IPS DF 6.9 (cell line): ENCODE data around the gene TRIP12.
"Not testable (repeated sequence)": the region's sequence is repeated elsewhere in the genome, so short reads cannot be mapped to it uniquely, and the experiment has no call there.

Experiments used
- DNase-seq: peaks from one replicate; pipeline ENCODE4 v3.0.0-alpha.2; 2013; ENCODE audit warnings: low read depth, low spot score
- H3K27ac ChIP-seq: one replicate; pipeline ENCODE4 v1.5.1; 2013; ENCODE audit warnings: low read length, control low read depth
- H3K27me3 ChIP-seq: 2 replicates; pipeline ENCODE4 v1.6.1; 2013; ENCODE audit warnings: mild to moderate bottlenecking, low read length; ENCODE audit not compliant: control insufficient read depth, insufficient read depth
- H3K36me3 ChIP-seq: 2 replicates; pipeline ENCODE4 v1.6.1; 2013; ENCODE audit warnings: low read length; ENCODE audit not compliant: control insufficient read depth, insufficient read depth
- H3K4me1 ChIP-seq: 2 replicates; pipeline ENCODE4 v1.6.1; 2013; ENCODE audit warnings: low read length; ENCODE audit not compliant: control insufficient read depth, insufficient read depth
- H3K4me3 ChIP-seq: 2 replicates; pipeline ENCODE4 v1.5.1; 2013; ENCODE audit warnings: mild to moderate bottlenecking, low read length
- H3K9me3 ChIP-seq: 2 replicates; pipeline ENCODE4 v1.6.1; 2013; ENCODE audit warnings: low read length, inconsistent platforms; ENCODE audit not compliant: control insufficient read depth, insufficient read depth
- WGBS: extraction: QIAGEN DNeasy Blood & Tissue Kit; methylation state at CpG from one replicate; pipeline ENCODE4 v1.1.7; 2013; ENCODE audit warnings: mixed read lengths, missing lambda C conversion rate; ENCODE audit not compliant: insufficient read length, insufficient coverage; 5-methylcytosine and 5-hydroxymethylcytosine counted together

TRIP12 gene

DNA sequence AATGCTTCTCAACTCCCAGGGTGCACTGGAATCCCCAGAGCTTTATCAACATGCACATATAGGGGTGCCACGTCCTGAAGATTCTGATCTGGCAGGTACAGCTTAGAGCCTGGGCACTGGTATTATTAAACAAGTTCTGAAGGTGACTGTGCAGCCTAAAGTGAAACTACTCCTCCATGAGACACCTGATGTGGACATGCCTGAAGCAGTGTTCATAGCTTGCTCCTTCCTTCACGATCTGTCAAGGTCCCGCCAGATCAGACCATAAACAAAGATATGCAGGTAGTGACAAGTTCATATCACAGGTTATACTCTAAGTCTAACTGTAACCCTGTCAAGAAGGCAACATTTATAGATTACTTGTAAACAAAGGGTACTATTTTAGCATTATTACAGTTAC, 142.2 kb downstream of the TRIP12 start:
- no CpG with 5 or more reads among the region's 3 CpGs for WGBS
- Histone ChIP-seq H3K4me1 (peaks cover 3% of the 10 kb centered on the region; the same call in 1 of the 2 replicates), H3K27ac (no peak overlapping the region), H3K4me3 (no peak overlapping the region), H3K36me3 (no peaks in the 10 kb centered on the region), H3K27me3 (no peaks in the 10 kb centered on the region; the same call in 1 of the 2 replicates), H3K9me3 (no peaks in the 10 kb centered on the region)
- no peak for DNase-seq

- H3K4me1 ChIP-seq = peaks cover 9% of the 10 kb centered on the region
- DNase-seq = no peak
- no peaks in the 10 kb centered on the region; the same call in 1 of the 2 replicates for H3K27me3 ChIP-seq
- no CpG with 5 or more reads among the region's 3 CpGs for WGBS
- H3K4me3 ChIP-seq = no peak overlapping the region
- H3K9me3 ChIP-seq = no peaks in the 10 kb centered on the region
- H3K27ac ChIP-seq = no peak overlapping the region
- H3K36me3 ChIP-seq = no peaks in the 10 kb centered on the region
These were observed 144.1 kb downstream of the TRIP12 start for GRCh38 chr2:229777716-229778115.

DNA sequence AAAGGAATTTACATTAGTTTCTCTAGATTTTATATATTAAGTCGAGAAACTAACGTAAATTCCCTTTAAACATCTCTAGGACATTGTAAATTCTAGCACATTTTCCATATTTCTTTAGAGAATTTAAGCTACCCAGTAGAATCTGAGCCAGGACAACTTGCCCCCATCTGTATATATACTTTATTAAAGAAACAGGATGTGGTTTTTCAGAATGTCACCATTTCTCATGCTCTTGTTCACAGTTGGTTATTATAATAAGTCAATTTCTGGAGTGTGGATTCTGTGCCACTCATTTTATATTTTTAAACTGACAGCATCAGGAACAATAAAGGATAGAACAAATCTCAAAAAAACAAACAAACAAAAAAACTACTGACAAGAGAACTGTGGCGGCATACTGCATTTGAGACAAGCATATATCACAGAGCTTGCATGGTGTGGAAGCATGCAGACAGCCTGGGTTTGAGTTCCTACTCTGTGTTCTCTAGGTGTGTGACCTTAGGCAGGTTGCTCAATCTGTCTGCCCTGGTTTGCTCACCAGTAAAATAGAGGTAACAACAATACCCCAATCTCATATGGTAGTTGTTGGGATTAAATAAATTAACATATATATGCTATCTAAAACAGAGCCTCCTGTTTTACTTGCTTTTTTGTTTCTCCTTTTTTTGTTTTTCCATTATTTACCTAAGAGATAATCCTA, 146.0 kb downstream of the TRIP12 start:
- Histone ChIP-seq H3K4me3 (no peak overlapping the region), H3K27me3 (no peaks in the 10 kb centered on the region; the same call in 1 of the 2 replicates), H3K9me3 (no peaks in the 10 kb centered on the region), H3K27ac (no peak overlapping the region), H3K4me1 (peaks cover 5% of the 10 kb centered on the region), H3K36me3 (peaks cover 4% of the 10 kb centered on the region; the same call in 1 of the 2 replicates)
- WGBS = no CpG with 5 or more reads among the region's 3 CpGs
- DNase-seq = no peak

GRCh38 chr2:229774237-229774636, 147.6 kb downstream of the TRIP12 start:
- H3K4me3 ChIP-seq = no peak overlapping the region
- no CpG with 5 or more reads among the region's 1 CpG for WGBS
- H3K27me3 ChIP-seq = no peaks in the 10 kb centered on the region; the same call in 1 of the 2 replicates
- no peaks in the 10 kb centered on the region for H3K9me3 ChIP-seq
- no peak for DNase-seq
- H3K27ac ChIP-seq = no peak overlapping the region
- H3K4me1 ChIP-seq = peaks cover 5% of the 10 kb centered on the region
- H3K36me3 ChIP-seq = peaks cover 4% of the 10 kb centered on the region; the same call in 1 of the 2 replicates

DNA sequence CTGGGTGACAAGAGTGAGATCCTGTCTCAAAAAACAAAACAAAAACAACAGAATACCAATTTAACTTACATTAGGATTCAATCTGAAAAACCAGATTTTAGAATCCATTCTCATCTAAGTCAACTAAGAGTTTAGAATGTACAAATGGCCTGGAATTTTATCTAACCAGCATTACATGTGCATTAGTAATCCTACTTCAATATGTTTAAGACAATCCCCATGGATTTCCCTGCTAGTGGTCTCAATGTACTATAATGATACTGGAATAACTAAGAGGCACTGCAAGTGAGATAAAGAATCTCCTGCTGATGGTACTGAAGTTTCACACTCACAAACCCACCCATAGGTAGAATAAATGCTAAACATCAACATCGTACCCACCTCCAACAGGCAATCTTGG, 153.6 kb downstream of the TRIP12 start:
- Histone ChIP-seq H3K4me1 (no peaks in the 10 kb centered on the region), H3K27me3 (no peaks in the 10 kb centered on the region), H3K4me3 (no peak overlapping the region), H3K36me3 (peaks cover 4% of the 10 kb centered on the region; the same call in 1 of the 2 replicates), H3K9me3 (no peaks in the 10 kb centered on the region), H3K27ac (no peak overlapping the region)
- no peak for DNase-seq
- WGBS = no CpG with 5 or more reads among the region's 1 CpG

DNA sequence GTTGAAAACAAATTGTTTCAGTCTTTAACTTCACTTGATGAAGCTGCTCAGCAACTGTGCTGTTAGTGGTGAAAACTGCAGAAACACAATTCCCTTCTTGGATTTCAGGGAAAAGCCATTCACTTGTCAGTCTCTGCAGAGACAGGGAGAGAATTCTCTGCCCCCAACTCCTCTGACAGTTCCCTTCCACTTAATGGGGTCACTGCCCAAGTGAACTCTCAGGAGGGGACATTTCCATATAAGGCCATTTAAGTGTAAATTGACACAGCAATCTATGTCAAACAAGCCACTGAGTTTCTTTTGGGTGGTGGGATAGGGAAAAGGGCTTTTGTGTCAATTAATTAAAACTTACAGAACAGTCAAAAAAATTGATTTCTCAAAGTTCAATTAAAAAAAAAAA, 156.1 kb downstream of the TRIP12 start:
- Histone ChIP-seq H3K36me3 (no peaks in the 10 kb centered on the region; the same call in 1 of the 2 replicates), H3K9me3 (no peaks in the 10 kb centered on the region), H3K27me3 (no peaks in the 10 kb centered on the region), H3K27ac (no peak overlapping the region), H3K4me1 (no peaks in the 10 kb centered on the region), H3K4me3 (no peak overlapping the region)
- DNase-seq = no peak

- Histone ChIP-seq H3K4me1 (no peaks in the 10 kb centered on the region), H3K9me3 (no peaks in the 10 kb centered on the region), H3K4me3 (no peak overlapping the region), H3K27me3 (no peaks in the 10 kb centered on the region; the same call in 1 of the 2 replicates), H3K36me3 (no peaks in the 10 kb centered on the region), H3K27ac (no peak overlapping the region)
- no peak for DNase-seq
- no CpG with 5 or more reads among the region's 1 CpG for WGBS
These were observed 160.1 kb downstream of the TRIP12 start for GRCh38 chr2:229761663-229762062.

GRCh38 chr2:229757462-229757861, 164.3 kb downstream of the TRIP12 start:
- no CpG with 5 or more reads among the region's 10 CpGs for WGBS
- not testable (repeated sequence) for DNase-seq, H3K4me3 ChIP-seq, H3K27me3 ChIP-seq, H3K9me3 ChIP-seq, H3K4me1 ChIP-seq, H3K27ac ChIP-seq, H3K36me3 ChIP-seq

- no peaks in the 10 kb centered on the region for H3K9me3 ChIP-seq
- H3K27me3 ChIP-seq = no peaks in the 10 kb centered on the region
- no peaks in the 10 kb centered on the region for H3K4me1 ChIP-seq
- no CpG with 5 or more reads among the region's 11 CpGs for WGBS
- no peak overlapping the region for H3K27ac ChIP-seq
- H3K4me3 ChIP-seq = no peak overlapping the region
- H3K36me3 ChIP-seq = no peaks in the 10 kb centered on the region
- DNase-seq = no peak
These were observed 168.7 kb downstream of the TRIP12 start for GRCh38 chr2:229752970-229753729.

DNA sequence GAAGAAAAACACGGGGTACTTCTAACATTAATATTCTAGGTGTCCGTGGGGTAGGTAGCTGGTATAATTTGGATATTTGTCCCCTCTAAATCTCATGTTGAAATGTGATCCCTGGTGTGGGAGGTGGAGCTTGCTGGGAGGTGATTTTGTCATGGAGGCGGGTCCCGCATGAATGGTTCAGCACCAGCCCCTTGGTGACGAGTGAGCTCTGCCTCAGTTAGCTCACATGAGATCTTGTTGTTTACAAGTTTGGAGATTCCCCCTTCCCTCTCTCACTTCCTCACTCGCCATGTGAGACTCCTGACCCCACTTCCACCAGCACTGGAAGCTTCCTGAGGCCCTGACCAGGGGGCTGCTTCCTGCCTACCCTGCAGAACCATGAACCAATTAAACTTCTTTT, 172.0 kb downstream of the TRIP12 start:
- Histone ChIP-seq H3K4me1 (no peaks in the 10 kb centered on the region), H3K9me3 (no peaks in the 10 kb centered on the region), H3K4me3 (no peak overlapping the region), H3K36me3 (no peaks in the 10 kb centered on the region), H3K27ac (no peak overlapping the region), H3K27me3 (no peaks in the 10 kb centered on the region)
- no peak for DNase-seq
- no CpG with 5 or more reads among the region's 6 CpGs for WGBS
